ENCODE data around the gene NFIB.

GRCh38 chr9:14277761-14278160 is 36.2 kb downstream of the NFIB start:
- no peak for TF ChIP-seq CTCF (IDR thresholded peaks at IDR 0.05)
- no peak for TF ChIP-seq EZH2 (IDR thresholded peaks at IDR 0.05)
- no peak for TF ChIP-seq EZH2phosphoT487 (IDR thresholded peaks at IDR 0.05)
